Endothelial cell of umbilical vein (primary cell): Measurements from ENCODE around the gene SPART. TPM values are rescaled to one million over a fixed set of nuclear protein-coding genes. Genes with fewer than 3 reads are reported as not detected.
A peak's percentile ranks its signal among the peaks of the same experiment; 100 is the strongest.

ENCODE experiments used
- BruUV-seq: library from RNA; stranded (reverse); fragments of 400-500 nt; replicated peaks from 2 replicates; lab custom pipeline; 2021; lab: Mats Ljungman, UMichigan
- CTCF ChIA-PET: fragments of 300-600, 350-600 bp; sonication (Branson Sonifier 250); formaldehyde crosslinking; loops from one replicate; lab custom pipeline; 2021; ENCODE audit warnings: antibody characterized with exemption, inconsistent platforms; lab: Charles Lee
- POLR2A ChIA-PET: fragments of 300-600, 350-600 bp; sonication (Branson Sonifier 250); formaldehyde crosslinking; loops from one replicate; lab custom pipeline; 2021; ENCODE audit warnings: antibody characterized with exemption, inconsistent platforms; lab: Charles Lee
- DNase-seq: peaks from one replicate; pipeline ENCODE4 v3.0.0-alpha.2; 2011; ENCODE audit warnings: low read depth, low spot score
- FAIRE-seq: peaks from 2 replicates; lab custom pipeline; 2011; peaks lifted over from hg19 to GRCh38; lab: Jason Lieb, UNC
- H2AFZ ChIP-seq: 2 replicates; pipeline ENCODE4 v1.6.0; 2012; ENCODE audit warnings: low read depth, low read length, control low read depth, inconsistent platforms
- H3K27ac ChIP-seq: 2 replicates; pipeline ENCODE4 v1.5.1; 2011; ENCODE audit warnings: low read depth, mild to moderate bottlenecking, control low read depth, low read length, moderate library complexity; ENCODE audit not compliant: insufficient read depth
- H3K27me3 ChIP-seq, 2 experiments: 2 replicates each; pipeline versions ENCODE4 v1.6.0 to v1.6.1; 2011; ENCODE audit warnings: low read length in 2 of 2, mixed read lengths in 1 of 2; ENCODE audit not compliant: control insufficient read depth in 2 of 2, insufficient read depth in 2 of 2
- H3K36me3 ChIP-seq, 2 experiments: 2 replicates in 1 of 2; 3 replicates in 1 of 2; pipeline ENCODE4 v1.5.1; 2011; ENCODE audit warnings: low read length in 2 of 2, mild to moderate bottlenecking in 1 of 2, moderate library complexity in 1 of 2; ENCODE audit not compliant: control insufficient read depth in 2 of 2, insufficient read depth in 2 of 2; ENCODE audit errors: extremely low read depth in 1 of 2
- H3K4me1 ChIP-seq: 3 replicates; pipeline ENCODE4 v1.5.1; 2011; ENCODE audit warnings: mild to moderate bottlenecking, low read length; ENCODE audit not compliant: control insufficient read depth, insufficient read depth; ENCODE audit errors: extremely low read depth
- H3K4me2 ChIP-seq: 2 replicates; pipeline ENCODE4 v1.6.1; 2011; ENCODE audit warnings: low read length, control low read depth, mixed read lengths; ENCODE audit not compliant: insufficient read depth
- H3K4me3 ChIP-seq, 3 experiments: fragments of 200-600 bp in 1 of 3; sonication (generic), shearing (Covaris generic) in 1 of 3; replicated peaks in 1 of 3; 2 replicates each; pipeline ENCODE4 v1.5.1; 2011 to 2016; ENCODE audit warnings: control low read depth in 3 of 3, low read length in 3 of 3, mild to moderate bottlenecking in 2 of 3, inconsistent platforms in 1 of 3, low read depth in 1 of 3, moderate library complexity in 1 of 3; ENCODE audit not compliant: insufficient read depth in 1 of 3
- H3K79me2 ChIP-seq: 2 replicates; pipeline ENCODE4 v1.6.0; 2012; ENCODE audit warnings: low read length, inconsistent platforms; ENCODE audit not compliant: control insufficient read depth, insufficient read depth
- H3K9ac ChIP-seq: replicated peaks from 2 replicates; pipeline ENCODE3; 2011; ENCODE audit warnings: low read length, control low read depth; ENCODE audit not compliant: insufficient read depth; ENCODE audit errors: extremely low read depth
- H3K9me1 ChIP-seq: replicated peaks from 3 replicates; pipeline ENCODE4 v1.6.0; 2011; ENCODE audit warnings: mild to moderate bottlenecking, low read length; ENCODE audit not compliant: control insufficient read depth, insufficient read depth; ENCODE audit errors: extremely low read depth
- H3K9me3 ChIP-seq: replicated peaks from 2 replicates; pipeline ENCODE4 v1.5.1; 2012; ENCODE audit warnings: low read length, inconsistent platforms; ENCODE audit not compliant: control insufficient read depth, insufficient read depth
- H4K20me1 ChIP-seq: replicated peaks from 2 replicates; pipeline ENCODE3; 2011; ENCODE audit warnings: mild to moderate bottlenecking, low read length; ENCODE audit not compliant: control insufficient read depth, insufficient read depth; ENCODE audit errors: extremely low read depth
- CTCF ChIP-seq, 2 donors: IDR thresholded peaks; 1 replicate in 1 of 2; 2 replicates in 1 of 2; pipeline ENCODE4 v1.5.1; 2011; ENCODE audit warnings: low read length in 2 of 2, mild to moderate bottlenecking in 2 of 2, moderate library complexity in 2 of 2, control low read depth in 1 of 2, inconsistent platforms in 1 of 2, low read depth in 1 of 2; ENCODE audit not compliant: insufficient read depth in 1 of 2; ENCODE audit errors: extremely low read depth in 1 of 2
- EZH2 ChIP-seq: IDR thresholded peaks from 2 replicates; pipeline ENCODE4 v1.6.1; 2012; ENCODE audit warnings: borderline replicate concordance, low read depth, mild to moderate bottlenecking, moderate library complexity, low read length, inconsistent platforms; ENCODE audit not compliant: severe bottlenecking
- FOS ChIP-seq: IDR thresholded peaks from 2 replicates; pipeline ENCODE4 v1.6.1; 2011; ENCODE audit warnings: mild to moderate bottlenecking, low read length, moderate library complexity, borderline replicate concordance; ENCODE audit not compliant: insufficient read depth
- GATA2 ChIP-seq: IDR thresholded peaks from 2 replicates; pipeline ENCODE4 v1.7.0; 2011; ENCODE audit warnings: low read depth, mild to moderate bottlenecking, moderate library complexity, mixed read lengths, low read length; ENCODE audit not compliant: insufficient read length, insufficient read depth
- JUN ChIP-seq: IDR thresholded peaks from 2 replicates; pipeline ENCODE4 v1.6.1; 2011; ENCODE audit warnings: borderline replicate concordance, low read depth; ENCODE audit not compliant: insufficient read length, insufficient read depth
- MAX ChIP-seq: IDR thresholded peaks from 2 replicates; pipeline ENCODE4 v1.6.1; 2011; ENCODE audit not compliant: insufficient read depth, insufficient read length
- MYC ChIP-seq: IDR thresholded peaks from one replicate; pipeline ENCODE4 v1.6.1; 2011; ENCODE audit warnings: mild to moderate bottlenecking, low read depth, low read length
- POLR2A ChIP-seq: IDR thresholded peaks from 2 replicates; pipeline ENCODE4 v1.6.1; 2012; ENCODE audit warnings: low read depth, mild to moderate bottlenecking, control low read depth, low read length
- POLR2AphosphoS5 ChIP-seq: IDR thresholded peaks from 2 replicates; pipeline ENCODE4 v1.6.1; 2012; ENCODE audit warnings: low read depth, mild to moderate bottlenecking, control low read depth, low read length, moderate library complexity; ENCODE audit not compliant: insufficient read depth
- dilution Hi-C: fragments of 300-500 bp; cut with MboI; formaldehyde crosslinking; loops from one replicate; pipeline ENCODE4 v1.15.0; 2019; ENCODE audit warnings: low sequenced_read_pairs; ENCODE audit not compliant: extremely low pct_ligation_motif_present
- intact Hi-C: fragments of 100-400 bp; cut with micrococcal nuclease; formaldehyde crosslinking; loops from one replicate; pipeline ENCODE4 v1.10.0; 2022
- polyA plus RNA-seq, 4 experiments: library from polyadenylated mRNA; depleted of rRNA in 3 of 4; stranded (reverse) in 3 of 4; unstranded in 1 of 4; fragments of >200 nt; gene quantifications; 2 replicates each; pipeline versions ENCODE4 v1.2.1 to v1.2.3, GENCODE V29; 2011 to 2012; ENCODE audit warnings: missing spikeins in 1 of 4
- total RNA-seq: library from RNA; stranded (reverse); gene quantifications from 2 replicates; pipeline ENCODE4 v1.2.3, GENCODE V29; 2021

Gene SPART
- total and polyA plus RNA-seq, 2 donors (not counting 3 experiments of a cell fraction or from before 2014, with no cell fraction given), result 40.8 to 73.6 TPM

GRCh38 chr13:36275190-36276002 lies 70.8 kb downstream of the SPART start:
- FAIRE-seq, result peak; percentile 21
- intact Hi-C loops, result loop anchor here (1.0 to 10.0 kb wide), 3 partner anchors 143 to 297 kb away; partner anchors contain the start of gene DCLK1
- dilution Hi-C loops, result no loop called here

More at GRCh38 chr13:36275190-36276002, 70.8 kb downstream of the SPART start:
- peak; percentile 40 to 49 for TF ChIP-seq CTCF (IDR thresholded peaks at IDR 0.05; ENCODE audit: extremely low read depth in 1 of 2, insufficient read depth in 1 of 2, low read depth in 1 of 2, low read length in 2 of 2)
- TF ChIP-seq MYC, result no peak
- no peak for TF ChIP-seq MAX
- no peak for TF ChIP-seq EZH2
- peak; percentile 68 for TF ChIP-seq FOS
- TF ChIP-seq JUN, result peak; percentile 42
- no peak for TF ChIP-seq POLR2A
- no peak for TF ChIP-seq POLR2AphosphoS5
- TF ChIP-seq GATA2, result peak; percentile 74
- no peaks in the 10 kb centered on the region for H4K20me1 ChIP-seq
- peak; percentile 64 for DNase-seq
- no peaks in the 10 kb centered on the region for H3K36me3 ChIP-seq
- H3K9me1 ChIP-seq, result no peaks in the 10 kb centered on the region
- H3K27ac ChIP-seq, result peak overlapping the region; percentile 53
- H3K9ac ChIP-seq, result peak overlapping the region; percentile 58
- peak overlapping the region; percentile 50 for H3K4me2 ChIP-seq
- H3K79me2 ChIP-seq, result no peaks in the 10 kb centered on the region
- POLR2A ChIA-PET, result interaction anchor here (1.5 kb wide), 1 partner anchor 296 kb away, joined by 4 read pairs; no protein-coding TSS in a partner anchor
- no peak overlapping the region for H2AFZ ChIP-seq
- H3K27me3 ChIP-seq, result no peaks in the 10 kb centered on the region
- BruUV-seq, result no TSS peak
- no peaks in the 10 kb centered on the region for H3K9me3 ChIP-seq
- H3K4me1 ChIP-seq, result peaks cover 14% of the 10 kb centered on the region
- H3K4me3 ChIP-seq, result no peak overlapping the region
- CTCF ChIA-PET, result interaction anchor here (0.6 to 8.2 kb wide), 33 partner anchors 8 to 476 kb away, joined by 3 to 482 read pairs (median 5); partner anchors contain the start of gene CCDC169
